ENCODE data around the gene LLCFC1.

The LLCFC1 gene

DNA sequence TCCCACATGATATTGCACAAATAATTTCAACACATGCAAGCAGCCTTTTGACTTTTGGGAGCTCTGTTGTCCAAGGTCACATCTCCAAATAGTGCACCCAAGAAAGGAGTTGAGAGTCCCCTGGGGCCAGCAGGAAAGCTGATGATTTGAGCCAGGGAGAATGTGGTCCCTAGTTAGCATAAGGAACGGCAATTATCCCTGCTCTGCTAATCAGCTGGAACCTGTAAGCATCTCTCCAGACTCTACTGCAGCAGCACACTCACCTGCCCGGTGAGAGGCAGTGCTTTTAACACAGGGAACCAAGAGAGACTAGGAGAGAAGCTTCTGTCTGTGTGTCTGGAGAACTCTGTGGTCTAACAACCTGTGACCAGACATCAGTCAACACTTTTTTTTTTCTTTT is 22.8 kb upstream of the LLCFC1 start:
- Histone ChIP-seq H3K9ac (no peak overlapping the region), H3K4me1 (ENCODE audit: low read depth, poor library complexity, severe bottlenecking) (no peaks in the 10 kb centered on the region), H4K20me1 (ENCODE audit: insufficient read depth) (no peaks in the 10 kb centered on the region), H3K79me2 (ENCODE audit: insufficient read depth, low read depth) (no peaks in the 10 kb centered on the region), H3K27ac (no peak overlapping the region), H3K4me3 (IDR thresholded peaks at IDR 0.05; ENCODE audit: insufficient read depth, low read depth, low read length) (no peak overlapping the region), H3K36me3 (ENCODE audit: insufficient read depth) (no peaks in the 10 kb centered on the region), H3K4me2 (no peak overlapping the region), H2AFZ (ENCODE audit: low read depth) (no peak overlapping the region), H3K27me3 (ENCODE audit: insufficient read depth, low read depth) (no peaks in the 10 kb centered on the region)
- TF ChIP-seq, protein P1, sequence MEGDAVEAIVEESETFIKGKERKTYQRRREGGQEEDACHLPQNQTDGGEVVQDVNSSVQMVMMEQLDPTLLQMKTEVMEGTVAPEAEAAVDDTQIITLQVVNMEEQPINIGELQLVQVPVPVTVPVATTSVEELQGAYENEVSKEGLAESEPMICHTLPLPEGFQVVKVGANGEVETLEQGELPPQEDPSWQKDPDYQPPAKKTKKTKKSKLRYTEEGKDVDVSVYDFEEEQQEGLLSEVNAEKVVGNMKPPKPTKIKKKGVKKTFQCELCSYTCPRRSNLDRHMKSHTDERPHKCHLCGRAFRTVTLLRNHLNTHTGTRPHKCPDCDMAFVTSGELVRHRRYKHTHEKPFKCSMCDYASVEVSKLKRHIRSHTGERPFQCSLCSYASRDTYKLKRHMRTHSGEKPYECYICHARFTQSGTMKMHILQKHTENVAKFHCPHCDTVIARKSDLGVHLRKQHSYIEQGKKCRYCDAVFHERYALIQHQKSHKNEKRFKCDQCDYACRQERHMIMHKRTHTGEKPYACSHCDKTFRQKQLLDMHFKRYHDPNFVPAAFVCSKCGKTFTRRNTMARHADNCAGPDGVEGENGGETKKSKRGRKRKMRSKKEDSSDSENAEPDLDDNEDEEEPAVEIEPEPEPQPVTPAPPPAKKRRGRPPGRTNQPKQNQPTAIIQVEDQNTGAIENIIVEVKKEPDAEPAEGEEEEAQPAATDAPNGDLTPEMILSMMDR (conservative IDR thresholded peaks at IDR 0.05; ENCODE audit: low read depth, low read length) = no peak

DNA sequence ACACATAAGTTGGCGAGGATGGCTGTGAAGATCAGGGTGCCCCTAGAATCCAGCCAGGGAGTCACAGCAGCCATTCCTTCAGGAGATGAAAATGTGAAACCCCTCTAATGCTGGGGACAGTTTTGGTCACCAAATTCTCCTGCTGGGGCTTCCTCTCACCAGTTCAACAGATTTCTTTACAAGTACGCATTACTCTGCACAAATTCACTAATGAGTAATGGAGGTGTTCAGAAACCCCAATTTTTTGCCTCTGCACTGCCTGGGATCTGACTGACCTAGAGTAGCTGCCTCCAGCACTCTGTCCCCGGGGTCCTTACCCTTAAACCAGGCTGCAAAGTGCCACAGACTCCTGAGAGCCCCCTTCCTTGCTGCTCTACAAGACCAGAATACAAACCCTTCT is 21.8 kb upstream of the LLCFC1 start:
- Histone ChIP-seq H3K36me3 (ENCODE audit: insufficient read depth) (no peaks in the 10 kb centered on the region), H3K27ac (no peak overlapping the region), H3K4me1 (ENCODE audit: low read depth, poor library complexity, severe bottlenecking) (no peaks in the 10 kb centered on the region), H3K9ac (no peak overlapping the region), H3K79me2 (ENCODE audit: insufficient read depth, low read depth) (no peaks in the 10 kb centered on the region), H3K4me3 (IDR thresholded peaks at IDR 0.05; ENCODE audit: insufficient read depth, low read depth, low read length) (no peak overlapping the region), H2AFZ (ENCODE audit: low read depth) (no peak overlapping the region), H3K27me3 (ENCODE audit: insufficient read depth, low read depth) (no peaks in the 10 kb centered on the region), H4K20me1 (ENCODE audit: insufficient read depth) (no peaks in the 10 kb centered on the region), H3K4me2 (no peak overlapping the region)
- TF ChIP-seq, protein P1 (conservative IDR thresholded peaks at IDR 0.05; ENCODE audit: low read depth, low read length) = no peak

DNA sequence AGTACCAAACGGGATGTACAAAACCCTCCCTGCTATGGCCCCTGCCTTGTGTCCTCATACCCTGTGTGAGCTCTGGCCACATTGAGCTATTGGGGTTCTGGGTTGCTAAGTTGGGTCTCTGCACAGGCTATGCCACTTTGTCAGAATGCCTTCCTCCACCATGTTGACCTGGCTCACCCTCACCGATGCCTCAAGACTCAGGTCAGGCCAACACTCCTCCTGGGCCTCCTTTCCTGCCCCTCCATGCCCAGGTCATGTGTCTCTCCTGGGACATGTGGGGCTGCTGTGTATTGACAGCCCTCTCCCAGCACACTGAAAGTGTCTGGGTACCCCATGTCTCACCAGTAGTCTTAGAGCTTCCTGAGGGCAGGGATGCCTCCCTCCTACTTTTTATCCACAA is 20.4 kb upstream of the LLCFC1 start:
- H3K4me3 ChIP-seq (IDR thresholded peaks at IDR 0.05; ENCODE audit: insufficient read depth, low read depth, low read length) = no peak overlapping the region
- no peaks in the 10 kb centered on the region for H3K79me2 ChIP-seq (ENCODE audit: insufficient read depth, low read depth)
- H3K27ac ChIP-seq = no peak overlapping the region
- TF ChIP-seq, protein P1 (conservative IDR thresholded peaks at IDR 0.05; ENCODE audit: low read depth, low read length) = no peak
- no peak overlapping the region for H2AFZ ChIP-seq (ENCODE audit: low read depth)
- H3K36me3 ChIP-seq (ENCODE audit: insufficient read depth) = no peaks in the 10 kb centered on the region
- no peaks in the 10 kb centered on the region for H4K20me1 ChIP-seq (ENCODE audit: insufficient read depth)
- no peaks in the 10 kb centered on the region for H3K4me1 ChIP-seq (ENCODE audit: low read depth, poor library complexity, severe bottlenecking)
- no peak overlapping the region for H3K4me2 ChIP-seq
- no peak overlapping the region for H3K9ac ChIP-seq
- no peaks in the 10 kb centered on the region for H3K27me3 ChIP-seq (ENCODE audit: insufficient read depth, low read depth)

DNA sequence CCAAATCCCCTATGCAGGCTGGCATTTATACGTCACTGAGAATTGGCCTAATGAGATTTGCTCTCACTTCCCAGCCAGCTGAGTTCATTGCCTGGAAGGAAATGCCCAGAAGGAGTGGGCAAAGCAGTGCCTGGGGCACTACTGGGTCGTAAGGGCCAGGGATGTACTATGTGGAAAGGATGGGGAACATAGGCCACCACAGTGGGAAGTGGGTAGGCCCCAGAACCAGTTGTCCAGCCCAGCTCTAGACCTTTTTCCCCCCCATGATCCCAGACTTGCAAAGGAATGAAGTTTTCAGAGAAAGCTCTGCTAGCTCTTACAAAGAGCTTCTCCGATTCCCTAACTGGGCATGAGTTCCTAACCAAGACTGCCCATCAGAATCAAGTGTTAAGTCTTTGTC is 19.6 kb upstream of the LLCFC1 start:
- TF ChIP-seq, protein P1 (conservative IDR thresholded peaks at IDR 0.05; ENCODE audit: low read depth, low read length) = no peak
- no peaks in the 10 kb centered on the region for H3K79me2 ChIP-seq (ENCODE audit: insufficient read depth, low read depth)
- no peak overlapping the region for H3K27ac ChIP-seq
- no peaks in the 10 kb centered on the region for H3K36me3 ChIP-seq (ENCODE audit: insufficient read depth)
- H3K4me3 ChIP-seq (IDR thresholded peaks at IDR 0.05; ENCODE audit: insufficient read depth, low read depth, low read length) = no peak overlapping the region
- no peaks in the 10 kb centered on the region for H4K20me1 ChIP-seq (ENCODE audit: insufficient read depth)
- H3K9ac ChIP-seq = no peak overlapping the region
- no peaks in the 10 kb centered on the region for H3K4me1 ChIP-seq (ENCODE audit: low read depth, poor library complexity, severe bottlenecking)
- no peak overlapping the region for H2AFZ ChIP-seq (ENCODE audit: low read depth)
- H3K4me2 ChIP-seq = no peak overlapping the region
- H3K27me3 ChIP-seq (ENCODE audit: insufficient read depth, low read depth) = no peaks in the 10 kb centered on the region

DNA sequence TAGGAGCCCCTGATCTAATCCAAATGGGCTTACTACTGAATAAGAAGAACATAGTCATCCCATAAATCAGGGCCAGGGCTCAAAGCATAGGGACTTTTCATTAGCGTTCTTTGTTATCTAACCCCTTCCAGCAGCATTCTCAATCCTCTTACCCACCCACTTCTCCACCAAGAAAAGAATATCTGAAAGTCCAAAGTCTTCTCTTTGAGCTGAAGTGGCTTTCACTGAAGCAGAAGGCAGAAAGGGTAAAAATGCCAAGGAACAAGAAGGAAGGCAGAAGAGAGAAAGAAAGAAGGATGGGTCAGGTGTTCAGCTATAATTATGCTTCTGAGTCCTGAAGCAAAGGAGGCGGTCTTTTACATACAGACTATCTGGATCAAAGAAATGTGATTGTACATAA is 15.9 kb upstream of the LLCFC1 start:
- Histone ChIP-seq H3K4me3 (IDR thresholded peaks at IDR 0.05; ENCODE audit: insufficient read depth, low read depth, low read length) (no peak overlapping the region), H3K36me3 (ENCODE audit: insufficient read depth) (no peaks in the 10 kb centered on the region), H4K20me1 (ENCODE audit: insufficient read depth) (no peaks in the 10 kb centered on the region), H3K4me2 (no peak overlapping the region), H3K4me1 (ENCODE audit: low read depth, poor library complexity, severe bottlenecking) (no peaks in the 10 kb centered on the region), H3K27ac (no peak overlapping the region), H3K79me2 (ENCODE audit: insufficient read depth, low read depth) (no peaks in the 10 kb centered on the region), H3K27me3 (ENCODE audit: insufficient read depth, low read depth) (no peaks in the 10 kb centered on the region), H2AFZ (ENCODE audit: low read depth) (no peak overlapping the region), H3K9ac (no peak overlapping the region)
- TF ChIP-seq, protein P1 (conservative IDR thresholded peaks at IDR 0.05; ENCODE audit: low read depth, low read length) = no peak
